Activated naive CD8-positive, alpha-beta T cell (primary cell): ENCODE results near the gene TMEM107.

Source experiments
- H3K27ac Mint-ChIP-seq: one replicate; pipeline ENCODE4 v1.8.0; 2021; ENCODE audit warnings: mixed read lengths
- H3K27me3 Mint-ChIP-seq: one replicate; pipeline ENCODE4 v1.8.0; 2021; ENCODE audit warnings: mixed read lengths
- H3K36me3 Mint-ChIP-seq: one replicate; pipeline ENCODE4 v1.8.0; 2021; ENCODE audit warnings: mixed read lengths
- H3K4me1 Mint-ChIP-seq: one replicate; pipeline ENCODE4 v1.8.0; 2021; ENCODE audit warnings: low read depth, mixed read lengths
- H3K4me3 Mint-ChIP-seq: one replicate; pipeline ENCODE4 v1.8.0; 2021; ENCODE audit warnings: mild to moderate bottlenecking, mixed read lengths
- H3K9me3 Mint-ChIP-seq: one replicate; pipeline ENCODE4 v1.8.0; 2021; ENCODE audit warnings: low read depth, mixed read lengths

TMEM107 gene

DNA sequence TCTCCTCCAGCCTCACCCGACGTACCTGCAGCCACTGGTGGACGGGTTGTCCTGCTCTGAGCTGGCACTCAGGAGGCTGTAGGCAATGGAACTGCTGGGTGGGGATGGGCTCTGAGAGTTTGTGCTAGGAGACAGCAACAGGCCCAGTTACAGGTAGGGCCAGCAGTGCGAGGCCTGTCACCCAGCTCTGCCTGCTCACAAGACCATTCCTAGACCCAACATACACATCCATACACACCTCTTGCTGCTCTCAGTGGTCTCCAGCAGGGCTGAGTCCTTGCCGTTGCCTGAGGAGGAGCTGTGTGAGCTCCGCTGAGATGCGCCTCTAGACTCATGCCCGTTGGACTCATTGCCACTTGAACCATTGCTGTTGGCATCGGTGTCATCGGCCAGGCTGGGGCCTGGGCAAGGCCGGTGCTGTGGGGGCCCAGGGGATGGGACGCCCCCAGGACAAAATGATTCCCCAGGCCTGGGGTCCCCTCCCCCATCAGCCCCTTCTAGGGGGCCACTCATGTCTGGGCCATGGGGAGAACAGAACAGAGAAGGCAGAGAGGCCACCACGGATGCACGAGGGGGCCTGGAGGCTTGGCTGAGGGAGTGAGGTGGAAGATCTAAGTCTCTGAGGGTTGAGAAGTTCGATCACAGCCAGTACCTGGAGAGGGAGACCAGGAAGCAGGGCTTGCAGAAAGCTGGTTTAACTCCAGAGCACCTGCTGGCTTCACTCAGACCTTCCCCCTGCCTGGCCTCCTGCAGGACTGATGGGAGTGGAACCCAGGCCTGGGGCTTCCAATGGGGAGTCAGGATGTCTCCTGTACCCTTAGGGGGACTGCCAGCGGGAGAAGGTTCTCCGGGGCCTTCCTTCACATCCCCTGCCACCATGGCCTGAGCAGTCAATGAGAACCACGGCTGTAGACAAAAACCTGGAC lies 25.7 kb downstream of the TMEM107 start:
- no peaks in the 10 kb centered on the region for H3K36me3 Mint-ChIP-seq
- no peaks in the 10 kb centered on the region for H3K27me3 Mint-ChIP-seq
- H3K4me3 Mint-ChIP-seq = peak overlapping the region; percentile 94
- H3K4me1 Mint-ChIP-seq = peaks cover 15% of the 10 kb centered on the region
- H3K9me3 Mint-ChIP-seq = no peaks in the 10 kb centered on the region
- H3K27ac Mint-ChIP-seq = peak overlapping the region; percentile 28

DNA sequence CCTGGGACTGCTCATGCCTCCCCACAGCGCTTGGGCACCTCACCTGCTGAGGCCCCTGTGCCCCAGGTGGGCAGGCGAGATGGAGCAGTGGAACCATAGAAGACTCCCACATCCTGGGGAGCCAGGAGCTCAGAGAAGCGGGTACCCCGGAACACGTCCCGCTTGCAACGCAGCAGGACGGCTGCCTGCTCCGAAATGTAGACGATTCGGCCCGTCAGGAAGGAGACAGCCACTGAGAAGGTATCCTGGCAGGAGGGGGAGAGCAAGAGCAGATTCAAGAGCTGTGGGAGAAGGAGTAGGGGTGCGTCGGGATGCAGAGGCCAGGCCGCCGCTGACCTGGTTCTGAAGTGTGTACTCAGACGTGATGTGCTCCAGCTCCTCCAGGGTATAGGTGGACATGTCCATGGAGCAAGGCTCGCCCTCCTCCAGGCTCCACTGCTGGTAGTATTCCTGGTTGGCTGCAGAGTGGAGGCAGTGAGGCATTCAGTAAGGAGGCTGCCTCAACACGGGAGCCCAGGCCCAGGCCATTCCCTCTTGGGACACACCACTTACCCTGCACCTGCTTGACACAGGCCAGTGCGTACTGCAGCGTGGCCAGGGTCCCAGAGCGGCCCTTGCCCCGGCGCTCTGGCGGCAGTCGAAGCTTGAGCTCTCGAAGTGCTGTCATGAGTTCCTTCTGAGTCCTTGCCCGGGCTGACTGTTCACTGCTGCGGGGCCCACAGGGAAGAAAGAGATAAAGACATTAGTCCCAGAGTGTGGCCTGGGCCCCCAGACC lies 26.6 kb downstream of the TMEM107 start:
- peaks cover 15% of the 10 kb centered on the region for H3K4me1 Mint-ChIP-seq
- H3K27me3 Mint-ChIP-seq = no peaks in the 10 kb centered on the region
- H3K4me3 Mint-ChIP-seq = peak overlapping the region; percentile 62
- no peaks in the 10 kb centered on the region for H3K9me3 Mint-ChIP-seq
- H3K27ac Mint-ChIP-seq = peak overlapping the region; percentile 58
- H3K36me3 Mint-ChIP-seq = no peaks in the 10 kb centered on the region

DNA sequence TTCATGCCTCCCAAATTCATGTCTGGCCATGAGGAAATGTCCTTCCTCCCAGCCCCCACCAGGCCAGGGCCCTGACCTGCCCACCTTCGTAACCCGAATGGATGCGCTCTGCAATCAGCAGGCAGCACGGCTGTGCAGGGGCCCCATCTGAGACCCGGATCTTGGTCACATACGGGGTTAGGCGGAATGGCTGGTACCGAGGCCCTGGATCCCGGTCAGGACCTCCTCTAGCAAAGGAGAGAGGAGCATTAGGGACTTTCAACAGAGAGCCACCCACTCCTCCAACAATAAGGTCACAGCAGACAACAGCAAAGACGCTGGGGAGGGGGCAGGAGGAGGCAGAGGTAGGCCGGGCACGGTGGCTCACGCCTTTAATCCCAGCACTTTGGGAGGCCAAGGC lies 27.6 kb downstream of the TMEM107 start:
- no peaks in the 10 kb centered on the region for H3K36me3 Mint-ChIP-seq
- H3K9me3 Mint-ChIP-seq = no peaks in the 10 kb centered on the region
- H3K27ac Mint-ChIP-seq = no peak overlapping the region
- H3K4me3 Mint-ChIP-seq = no peak overlapping the region
- H3K27me3 Mint-ChIP-seq = no peaks in the 10 kb centered on the region
- H3K4me1 Mint-ChIP-seq = peaks cover 15% of the 10 kb centered on the region

DNA sequence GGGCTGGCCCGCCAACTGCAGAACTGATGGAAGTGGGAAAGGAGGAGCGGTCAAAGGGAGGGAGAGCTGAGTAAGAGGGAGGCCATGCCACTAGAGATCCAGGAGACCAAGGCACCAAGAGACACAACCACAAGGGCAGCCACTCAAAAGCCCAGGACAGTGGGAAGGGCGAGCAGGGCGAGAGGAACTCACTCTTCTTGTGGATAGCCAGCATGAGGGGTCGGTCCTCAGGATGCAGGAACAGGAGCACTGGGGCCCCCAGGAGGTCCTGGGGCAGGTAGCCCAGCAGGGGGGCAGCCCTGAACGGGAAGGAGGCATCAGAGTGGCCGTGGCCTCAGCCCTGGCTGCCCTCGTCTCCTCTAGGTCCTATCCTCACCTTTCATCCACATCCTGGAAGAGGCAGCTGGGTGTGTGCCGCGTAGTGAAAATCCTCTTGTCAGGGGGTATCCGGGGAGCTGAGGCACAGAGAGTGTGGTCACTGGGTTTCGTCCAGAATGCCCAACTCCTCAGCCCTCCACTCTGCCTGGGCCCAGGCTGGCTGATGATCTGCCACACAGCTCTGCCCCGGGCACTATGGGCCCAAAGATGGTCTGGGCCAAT lies 28.3 kb downstream of the TMEM107 start:
- Mint-ChIP-seq H3K27ac (no peak overlapping the region), H3K4me1 (peaks cover 15% of the 10 kb centered on the region)

DNA sequence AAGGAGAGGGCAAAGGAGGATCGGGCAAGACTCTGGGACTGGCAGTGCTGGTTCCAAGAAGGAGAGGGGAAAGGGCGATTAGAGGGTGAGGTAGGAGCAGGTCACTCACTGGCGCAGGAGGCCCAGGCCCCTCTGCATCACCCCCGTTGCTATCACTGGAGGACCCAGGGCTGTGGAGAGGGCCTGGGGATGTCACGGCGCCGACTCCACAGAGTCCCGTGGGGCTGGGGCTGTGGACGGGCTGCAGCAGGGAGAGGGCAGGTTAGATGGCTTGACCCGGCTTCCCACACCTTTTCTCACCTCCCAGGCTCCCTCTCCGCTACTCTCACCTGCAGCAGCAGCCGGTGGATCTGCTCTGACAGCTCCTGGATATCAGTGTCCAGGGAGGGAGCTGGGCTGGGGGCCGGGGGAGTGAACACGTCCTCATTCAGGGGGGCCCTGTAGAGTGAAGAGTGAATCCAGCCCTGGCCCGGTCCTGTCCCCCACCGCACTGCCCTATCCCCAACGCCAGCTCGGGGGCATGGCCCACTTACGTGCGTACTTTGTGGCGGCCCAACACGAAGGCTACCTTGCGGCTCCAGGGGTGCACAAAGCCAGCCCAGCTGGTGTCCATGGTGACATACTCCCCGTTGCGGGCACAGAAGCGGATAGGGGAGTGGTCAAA lies 28.9 kb downstream of the TMEM107 start:
- H3K4me1 Mint-ChIP-seq = peaks cover 15% of the 10 kb centered on the region
- H3K36me3 Mint-ChIP-seq = no peaks in the 10 kb centered on the region
- no peak overlapping the region for H3K27ac Mint-ChIP-seq
- no peaks in the 10 kb centered on the region for H3K9me3 Mint-ChIP-seq
- H3K4me3 Mint-ChIP-seq = no peak overlapping the region
- H3K27me3 Mint-ChIP-seq = no peaks in the 10 kb centered on the region

More for the DNA sequence above, 28.3 kb downstream of the TMEM107 start:
- no peaks in the 10 kb centered on the region for H3K36me3 Mint-ChIP-seq
- no peak overlapping the region for H3K4me3 Mint-ChIP-seq
- H3K9me3 Mint-ChIP-seq = no peaks in the 10 kb centered on the region
- H3K27me3 Mint-ChIP-seq = no peaks in the 10 kb centered on the region

DNA sequence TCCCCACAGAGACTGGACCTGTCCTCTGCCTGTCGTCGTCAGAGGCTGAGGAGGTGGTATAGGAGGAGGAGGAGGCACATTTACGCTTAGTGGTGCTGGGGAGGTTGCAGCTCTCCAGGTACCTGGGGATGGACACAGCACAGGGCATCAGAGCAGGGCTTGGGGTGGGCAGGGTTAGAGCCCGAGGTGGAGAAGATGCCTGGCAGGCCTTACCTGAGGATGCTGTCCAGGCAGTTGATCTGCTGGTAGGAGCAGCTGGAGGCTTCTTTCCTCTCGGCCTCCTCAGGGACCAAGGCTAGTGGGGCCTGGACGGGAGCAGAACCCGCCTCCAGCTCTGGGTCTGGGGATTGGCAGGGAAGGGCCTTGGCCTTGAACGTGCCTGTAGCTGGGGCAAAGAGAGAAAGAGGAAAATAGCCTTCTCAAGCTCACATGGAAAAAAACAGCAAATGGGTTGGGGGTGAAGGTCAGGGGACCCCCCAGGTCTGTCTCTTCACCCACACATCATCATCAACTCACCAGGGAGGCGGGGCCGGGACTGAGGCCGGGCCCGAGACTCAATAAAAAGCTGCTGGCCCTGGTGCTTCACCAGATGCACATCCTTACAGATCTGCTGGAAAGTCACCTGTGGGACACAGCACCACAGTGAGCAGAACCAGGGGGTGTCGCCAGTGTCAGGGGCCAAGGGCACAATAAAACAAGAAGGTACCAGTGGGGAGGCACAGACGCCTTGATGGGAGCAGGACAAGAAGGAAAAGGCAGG lies 29.6 kb downstream of the TMEM107 start:
- H3K27me3 Mint-ChIP-seq = no peaks in the 10 kb centered on the region
- no peak overlapping the region for H3K4me3 Mint-ChIP-seq
- peaks cover 11% of the 10 kb centered on the region for H3K4me1 Mint-ChIP-seq
- H3K9me3 Mint-ChIP-seq = no peaks in the 10 kb centered on the region
- no peaks in the 10 kb centered on the region for H3K36me3 Mint-ChIP-seq
- H3K27ac Mint-ChIP-seq = no peak overlapping the region

DNA sequence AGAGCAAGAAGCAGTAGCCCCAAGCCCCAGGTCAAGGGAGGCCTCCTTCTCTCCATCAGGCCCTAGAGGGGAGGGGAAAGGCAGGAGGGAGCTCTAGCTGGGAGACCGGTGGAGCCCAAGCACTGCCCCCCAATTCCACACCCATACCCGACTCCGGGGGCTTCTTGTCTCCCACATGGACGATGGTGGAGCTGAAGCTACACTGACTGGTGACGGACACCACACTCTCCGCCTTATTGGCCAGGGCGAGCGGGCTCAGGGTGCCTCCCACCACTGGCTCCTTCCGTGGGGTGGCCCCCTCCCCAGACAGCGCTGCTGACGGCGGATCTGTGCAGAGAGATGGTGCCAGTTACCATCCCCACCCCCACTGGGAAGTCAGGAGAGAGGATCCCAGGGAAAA lies 30.4 kb downstream of the TMEM107 start:
- no peaks in the 10 kb centered on the region for H3K9me3 Mint-ChIP-seq
- H3K4me1 Mint-ChIP-seq = peaks cover 7% of the 10 kb centered on the region
- no peaks in the 10 kb centered on the region for H3K36me3 Mint-ChIP-seq
- no peak overlapping the region for H3K4me3 Mint-ChIP-seq
- H3K27me3 Mint-ChIP-seq = no peaks in the 10 kb centered on the region
- H3K27ac Mint-ChIP-seq = no peak overlapping the region

DNA sequence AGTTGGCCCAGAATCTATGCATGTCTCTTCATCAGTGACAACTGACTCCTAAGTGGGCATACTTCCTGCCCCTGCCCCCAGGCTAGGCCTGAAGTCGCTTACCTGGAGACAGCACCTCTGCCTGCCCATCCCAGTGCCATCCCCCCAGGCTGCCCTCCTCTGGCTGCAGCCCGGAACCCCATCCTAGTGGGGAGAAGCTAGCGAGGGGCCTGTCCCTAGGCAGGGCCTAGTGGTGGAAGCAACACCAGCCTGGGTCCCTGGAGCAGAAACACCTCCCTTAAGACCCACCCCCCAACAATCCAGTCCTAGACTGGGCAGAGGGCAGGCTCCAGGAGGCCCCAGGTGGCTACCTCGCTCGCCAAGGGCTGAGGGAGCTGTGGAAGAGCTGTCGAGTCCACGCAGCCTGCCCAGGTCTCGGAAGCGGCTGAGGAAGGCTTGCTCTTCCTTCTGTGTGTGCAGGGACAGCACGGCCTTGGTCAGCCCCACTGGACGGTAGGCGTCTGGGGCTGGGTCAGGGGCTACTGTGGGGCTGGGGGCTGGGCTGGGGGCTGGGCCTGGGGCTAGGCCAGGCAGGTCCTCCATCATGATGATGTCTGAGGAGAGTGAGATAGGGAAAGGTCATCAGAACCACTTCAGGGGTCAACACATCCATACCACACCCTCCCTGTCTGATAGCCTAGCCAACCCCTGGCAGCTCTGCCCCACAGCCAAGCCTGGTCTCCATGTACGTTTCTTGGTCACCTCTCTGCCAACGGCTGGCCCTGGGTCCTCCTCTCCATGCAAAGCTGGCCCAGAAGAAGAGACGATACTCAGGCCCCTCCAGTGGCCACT lies 31.6 kb downstream of the TMEM107 start:
- no peaks in the 10 kb centered on the region for H3K27me3 Mint-ChIP-seq
- no peaks in the 10 kb centered on the region for H3K36me3 Mint-ChIP-seq
- H3K9me3 Mint-ChIP-seq = no peaks in the 10 kb centered on the region
- H3K4me1 Mint-ChIP-seq = peaks cover 5% of the 10 kb centered on the region
- H3K4me3 Mint-ChIP-seq = no peak overlapping the region
- H3K27ac Mint-ChIP-seq = no peak overlapping the region

DNA sequence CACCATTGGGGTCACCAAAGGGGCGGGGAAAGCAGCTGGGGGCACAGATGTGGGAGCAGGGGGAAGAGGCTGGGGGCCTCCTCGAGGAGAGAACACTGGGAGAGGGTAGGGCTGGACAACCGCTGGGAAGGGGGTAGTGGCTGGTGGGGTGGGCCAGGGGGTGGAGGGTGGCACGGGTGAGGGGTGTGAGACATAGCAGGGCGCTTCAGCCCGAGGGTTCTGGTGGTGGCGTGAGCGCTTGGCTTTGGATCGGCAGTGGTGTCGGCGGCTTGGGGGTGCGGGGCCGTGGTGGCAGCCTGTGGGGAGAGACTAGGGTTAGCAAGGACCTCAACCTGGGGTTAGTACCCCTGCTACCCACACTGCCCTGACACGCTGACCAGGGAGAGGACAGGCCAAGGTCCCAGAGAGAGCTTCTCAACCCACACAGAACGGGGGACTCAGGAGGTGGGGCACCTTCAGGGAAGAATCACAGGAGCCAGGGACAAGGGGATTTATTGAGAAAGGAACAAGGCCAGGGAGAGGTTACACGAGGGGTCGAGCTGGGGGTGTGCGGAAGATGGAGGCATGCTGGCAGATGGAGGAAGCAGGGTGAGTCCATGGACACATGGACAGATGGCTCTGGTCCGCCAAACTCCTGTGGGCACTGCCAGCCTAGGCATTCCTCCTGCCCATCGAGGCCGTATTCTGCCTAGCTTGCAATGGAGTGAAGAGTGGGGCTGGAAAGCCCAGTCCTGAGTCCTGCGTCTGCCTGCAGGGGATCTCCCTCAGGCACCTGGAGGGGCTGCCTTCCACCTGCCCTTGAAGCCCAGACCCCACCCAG lies 32.4 kb downstream of the TMEM107 start:
- Mint-ChIP-seq H3K27me3 (no peaks in the 10 kb centered on the region), H3K4me1 (peaks cover 2% of the 10 kb centered on the region), H3K27ac (no peak overlapping the region), H3K36me3 (no peaks in the 10 kb centered on the region), H3K9me3 (no peaks in the 10 kb centered on the region), H3K4me3 (no peak overlapping the region)

DNA sequence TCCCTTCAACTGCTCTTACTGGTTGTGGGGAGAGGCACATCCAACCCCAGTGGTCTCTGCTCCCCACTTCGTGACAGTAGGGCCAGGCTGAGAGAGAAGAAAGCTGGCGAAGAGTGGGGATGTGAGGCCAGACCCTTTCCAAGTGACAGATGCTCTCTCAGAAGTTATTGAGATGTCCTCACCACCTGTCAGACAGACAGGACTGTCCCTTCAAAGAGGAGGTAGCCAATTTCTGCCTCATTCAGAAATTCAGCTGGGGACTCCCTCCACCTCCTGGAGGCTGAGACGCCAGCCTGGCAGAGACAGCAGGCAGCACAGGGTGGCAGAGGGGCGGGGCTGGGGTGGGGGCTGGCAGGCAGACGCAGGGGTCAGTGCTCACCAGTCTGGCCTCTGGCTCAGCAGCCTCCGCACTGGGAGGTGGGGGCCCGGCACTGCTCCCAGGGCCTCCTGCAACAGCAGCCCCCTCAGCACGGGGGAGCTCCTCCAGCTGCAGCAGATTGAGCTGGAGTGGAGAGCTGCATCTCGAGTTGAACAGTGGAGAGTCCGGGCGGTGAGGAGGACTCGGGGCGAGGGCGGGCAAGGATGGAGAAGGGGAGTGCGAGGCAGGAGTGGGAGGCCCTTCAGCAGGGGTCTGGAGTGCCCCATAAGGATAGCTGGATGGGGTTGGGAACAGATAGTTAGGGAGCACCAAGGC lies 33.1 kb downstream of the TMEM107 start:
- no peaks in the 10 kb centered on the region for H3K9me3 Mint-ChIP-seq
- H3K27ac Mint-ChIP-seq = no peak overlapping the region
- no peak overlapping the region for H3K4me3 Mint-ChIP-seq
- no peaks in the 10 kb centered on the region for H3K27me3 Mint-ChIP-seq
- no peaks in the 10 kb centered on the region for H3K36me3 Mint-ChIP-seq
- peaks cover 2% of the 10 kb centered on the region for H3K4me1 Mint-ChIP-seq

DNA sequence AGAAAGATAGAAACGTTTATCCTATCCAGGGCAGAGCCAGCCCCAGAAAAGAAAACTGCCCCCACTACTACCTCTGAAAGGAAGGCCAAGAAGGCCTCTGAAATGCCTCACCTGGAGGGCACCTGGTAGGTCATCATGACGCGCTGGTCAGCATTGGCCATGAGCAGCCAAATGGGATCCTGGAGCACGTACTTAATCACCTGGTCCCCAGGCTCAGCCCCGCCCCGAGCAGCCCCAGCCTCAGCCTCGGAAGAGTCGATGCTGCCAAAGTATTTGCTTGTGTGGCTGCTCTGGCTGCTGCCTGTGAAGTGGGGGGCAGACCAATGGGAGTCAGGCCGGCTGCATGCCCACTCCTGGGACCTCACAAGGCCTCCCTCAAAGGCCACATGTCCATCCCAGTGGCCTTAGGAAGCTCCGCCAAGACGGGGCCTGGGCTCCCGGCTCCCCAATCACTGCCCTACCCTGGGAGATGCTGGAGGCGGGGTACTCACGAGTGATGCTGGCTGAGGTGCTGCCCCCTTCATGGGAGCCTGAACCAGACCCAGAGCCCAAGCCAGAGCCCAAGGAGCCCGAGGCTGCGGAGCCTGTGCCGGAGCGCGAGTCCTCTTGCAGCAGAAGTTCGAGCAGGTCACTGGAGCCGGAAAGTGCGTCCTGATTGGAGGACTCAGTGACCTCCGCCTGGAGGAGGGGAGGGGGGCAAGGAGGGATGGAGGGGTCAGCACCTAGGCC lies 33.9 kb downstream of the TMEM107 start:
- Mint-ChIP-seq H3K4me3 (no peak overlapping the region), H3K27ac (no peak overlapping the region), H3K9me3 (no peaks in the 10 kb centered on the region), H3K36me3 (no peaks in the 10 kb centered on the region), H3K4me1 (peaks cover 2% of the 10 kb centered on the region), H3K27me3 (no peaks in the 10 kb centered on the region)

DNA sequence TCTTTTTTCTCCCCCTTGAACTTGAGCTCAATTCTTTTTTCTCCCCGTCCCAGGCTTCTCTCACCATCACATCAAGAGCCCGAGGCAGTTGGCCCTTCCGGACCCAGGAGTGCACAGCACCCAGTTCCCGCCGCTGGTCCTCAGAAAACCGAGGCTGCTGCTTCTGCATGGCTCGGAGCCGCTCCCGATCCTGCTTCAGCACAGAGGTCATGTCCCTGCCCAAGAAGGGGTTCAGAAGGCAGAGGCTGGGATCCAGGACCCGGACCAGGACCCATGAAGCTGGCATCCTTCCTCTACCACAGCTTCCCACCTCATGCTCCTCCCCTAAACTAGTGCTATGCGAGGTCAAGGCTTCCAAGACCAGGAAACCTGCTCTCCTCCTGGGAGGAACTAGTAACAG lies 34.4 kb downstream of the TMEM107 start:
- H3K27ac Mint-ChIP-seq = peak overlapping the region; percentile 41
- H3K36me3 Mint-ChIP-seq = no peaks in the 10 kb centered on the region
- H3K9me3 Mint-ChIP-seq = no peaks in the 10 kb centered on the region
- H3K4me3 Mint-ChIP-seq = no peak overlapping the region
- peaks cover under 1% of the 10 kb centered on the region for H3K27me3 Mint-ChIP-seq
- peaks cover 1% of the 10 kb centered on the region for H3K4me1 Mint-ChIP-seq
